K562 (cell line): ENCODE results near the gene EVL. TPM values are rescaled to one million over a fixed set of nuclear protein-coding genes. Genes with fewer than 3 reads are reported as not detected.

Experiments used
- DACH1 ChIP-seq: fragments of 450-650 bp; IDR thresholded peaks from 2 replicates; pipeline ENCODE4 v1.6.1; 2018; ENCODE audit not compliant: partially characterized antibody
- HDAC3 ChIP-seq: fragments of 450-650 bp; IDR thresholded peaks from 2 replicates; pipeline ENCODE4 v1.6.1; 2018; ENCODE audit warnings: borderline replicate concordance, mild to moderate bottlenecking, moderate library complexity; ENCODE audit not compliant: partially characterized antibody
- HDAC8 ChIP-seq: fragments of 450-650 bp; IDR thresholded peaks from 2 replicates; pipeline ENCODE4 v1.6.1; 2016; ENCODE audit warnings: mild to moderate bottlenecking, missing genetic modification characterization, moderate library complexity, missing compliant biosample characterization
- KAT7 ChIP-seq: sonication (generic); formaldehyde crosslinking; IDR thresholded peaks from 2 replicates; pipeline ENCODE4 v1.8.0; 2022; ENCODE audit warnings: missing genetic modification reagents, mild to moderate bottlenecking, borderline replicate concordance
- KLF1 ChIP-seq: fragments of 450-650 bp; IDR thresholded peaks from 2 replicates; pipeline ENCODE4 v1.6.1; 2016; ENCODE audit warnings: missing genetic modification characterization, missing compliant biosample characterization
- MIER1 ChIP-seq: fragments of 450-650 bp; IDR thresholded peaks from 2 replicates; pipeline ENCODE4 v1.6.1; 2016; ENCODE audit warnings: antibody characterized with exemption, mild to moderate bottlenecking, low read depth
- PHF20 ChIP-seq: fragments of 450-650 bp; IDR thresholded peaks from 2 replicates; pipeline ENCODE4 v1.6.1; 2018; ENCODE audit not compliant: partially characterized antibody
- SMAD3 ChIP-seq: fragments of 450-650 bp; formaldehyde crosslinking; conservative IDR thresholded peaks from 2 replicates; pipeline ENCODE4 v1.4.0; 2020; ENCODE audit warnings: mild to moderate bottlenecking
- TAL1 ChIP-seq: fragments of 450-650 bp; IDR thresholded peaks from 2 replicates; pipeline ENCODE4 v1.6.1; 2016; ENCODE audit warnings: mild to moderate bottlenecking
- UBTF ChIP-seq, 2 experiments: IDR thresholded peaks; 2 replicates each; pipeline ENCODE4 v1.6.1; 2012; ENCODE audit warnings: improper control_type of control experiment in 2 of 2, low read depth in 2 of 2, low read length in 2 of 2, borderline replicate concordance in 1 of 2
- ZBTB7A ChIP-seq: IDR thresholded peaks from 2 replicates; pipeline ENCODE4 v1.6.1; 2011; ENCODE audit warnings: low read depth, mild to moderate bottlenecking, low read length, moderate library complexity, borderline replicate concordance; ENCODE audit not compliant: control insufficient read depth
- ZNF143 ChIP-seq: sonication (generic); formaldehyde crosslinking; IDR thresholded peaks from 2 replicates; pipeline ENCODE4 v1.9.0; 2022; ENCODE audit warnings: mild to moderate bottlenecking, missing genetic modification reagents
- ZNF318 ChIP-seq, 2 experiments: fragments of 450-650 bp; IDR thresholded peaks; 2 replicates each; pipeline ENCODE4 v1.6.1; 2016; ENCODE audit warnings: mild to moderate bottlenecking in 2 of 2, borderline replicate concordance in 1 of 2, low read depth in 1 of 2, moderate library complexity in 1 of 2
- polyA plus RNA-seq, 8 experiments: library from polyadenylated mRNA; depleted of rRNA in 4 of 8; stranded (reverse) in 5 of 8; unstranded in 3 of 8; fragments of >200 nt; fragmentation: Nextera tagmentation in 2 of 8; fragmentation: Illumina TruSeq in 1 of 8; extraction: Ambion mirVana in 2 of 8; extraction: Trizol in 1 of 8; gene quantifications; 2 replicates each; pipeline versions ENCODE4 v1.2.1 to v1.2.3, GENCODE V29; 2011 to 2014; ENCODE audit warnings: inconsistent platforms in 1 of 8, missing spikeins in 1 of 8
- total RNA-seq, 7 experiments: library from RNA; depleted of rRNA in 6 of 7; stranded (reverse); fragments of >200 nt in 6 of 7; fragmentation: Illumina TruSeq in 2 of 7; extraction: Trizol in 2 of 7; gene quantifications; 2 replicates each; pipeline versions ENCODE4 v1.2.1 to v1.2.3, GENCODE V29; 2011 to 2021; ENCODE audit warnings: low replicate concordance in 1 of 7
- TF ChIP-seq, protein P1 (sequence below): fragments of 450-650 bp; IDR thresholded peaks from 2 replicates; pipeline ENCODE4 v1.6.1; 2014; ENCODE audit warnings: low read depth, mild to moderate bottlenecking, moderate library complexity, borderline replicate concordance

EVL gene
- total and polyA plus RNA-seq, 9 of the 15 experiments (the other 6 are each of a cell fraction or from before 2014, with no cell fraction given) = 2.9 to 43.4 (median 23.9) TPM

DNA sequence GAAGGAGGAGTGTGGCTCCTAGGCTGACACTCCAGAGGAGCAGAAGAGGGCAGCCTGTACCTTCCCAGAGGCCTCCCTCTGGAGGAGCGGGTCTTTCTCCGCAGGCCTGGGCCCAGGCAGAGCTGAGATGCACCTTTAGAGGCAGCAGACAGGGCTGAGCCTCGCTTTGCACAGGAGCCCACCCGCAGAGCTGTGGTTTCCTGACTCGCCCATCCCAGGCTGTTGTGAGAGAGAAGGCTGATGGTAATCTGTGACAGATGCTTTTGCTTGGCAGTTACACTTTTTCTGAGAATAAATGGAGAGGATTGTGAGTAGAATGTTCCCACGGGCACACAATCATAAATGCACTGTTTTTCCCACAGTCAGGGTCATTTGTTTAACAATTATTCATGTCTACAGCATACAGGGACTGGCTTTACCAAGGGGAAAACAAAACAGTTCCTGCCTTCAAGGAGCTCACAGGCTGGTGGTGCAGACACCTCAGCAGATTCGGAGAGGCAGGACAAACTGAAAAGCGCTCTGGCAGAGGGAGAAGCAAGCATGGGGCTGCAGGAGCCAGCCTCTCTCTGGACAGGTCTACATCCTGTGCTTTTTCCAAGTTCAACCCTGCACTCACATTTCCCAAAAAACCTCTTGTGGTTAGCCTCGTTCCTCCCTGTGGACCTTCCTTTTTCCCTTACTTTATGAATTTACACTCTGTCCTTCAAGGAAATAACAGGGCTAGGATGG lies 13.9 kb downstream of the EVL start (continued):
- peak in 1 of 2 experiments; percentile 78; a peak in 2 of 4 replicates for TF ChIP-seq UBTF (IDR thresholded peaks at IDR 0.05; ENCODE audit: borderline replicate concordance in 1 of 2, low read depth in 2 of 2, low read length in 2 of 2)
- no peak for TF ChIP-seq MIER1
- no peak for TF ChIP-seq ZNF318 (IDR thresholded peaks at IDR 0.05; ENCODE audit: borderline replicate concordance in 1 of 2, low read depth in 1 of 2)
- TF ChIP-seq PHF20 = no peak
- peak; percentile 56; the same call in 1 of the 2 replicates for TF ChIP-seq ZBTB7A
- no peak for TF ChIP-seq HDAC8
- no peak for TF ChIP-seq KAT7
- TF ChIP-seq SMAD3 (CRISPR knock-in tag) = no peak
- no peak for TF ChIP-seq TAL1
- no peak for TF ChIP-seq ZNF143 (CRISPR knock-in tag)
- TF ChIP-seq, protein P1, sequence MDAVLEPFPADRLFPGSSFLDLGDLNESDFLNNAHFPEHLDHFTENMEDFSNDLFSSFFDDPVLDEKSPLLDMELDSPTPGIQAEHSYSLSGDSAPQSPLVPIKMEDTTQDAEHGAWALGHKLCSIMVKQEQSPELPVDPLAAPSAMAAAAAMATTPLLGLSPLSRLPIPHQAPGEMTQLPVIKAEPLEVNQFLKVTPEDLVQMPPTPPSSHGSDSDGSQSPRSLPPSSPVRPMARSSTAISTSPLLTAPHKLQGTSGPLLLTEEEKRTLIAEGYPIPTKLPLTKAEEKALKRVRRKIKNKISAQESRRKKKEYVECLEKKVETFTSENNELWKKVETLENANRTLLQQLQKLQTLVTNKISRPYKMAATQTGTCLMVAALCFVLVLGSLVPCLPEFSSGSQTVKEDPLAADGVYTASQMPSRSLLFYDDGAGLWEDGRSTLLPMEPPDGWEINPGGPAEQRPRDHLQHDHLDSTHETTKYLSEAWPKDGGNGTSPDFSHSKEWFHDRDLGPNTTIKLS = no peak
- no peak for TF ChIP-seq HDAC3
- no peak for TF ChIP-seq KLF1
- no peak for TF ChIP-seq DACH1
